Muscle of leg (tissue), 11 donors: ENCODE results near the gene COL9A3. TPM values are rescaled to one million over a fixed set of nuclear protein-coding genes. Genes with fewer than 3 reads are reported as not detected.

Experiments
- DNase-seq: peaks from one replicate; pipeline ENCODE4 v3.0.0; 2013
- H3K27ac ChIP-seq: one replicate; pipeline ENCODE4 v1.5.1; 2013; ENCODE audit warnings: mild to moderate bottlenecking, low read length, control low read depth
- H3K27me3 ChIP-seq: one replicate; pipeline ENCODE4 v1.6.1; 2013; ENCODE audit warnings: low read length; ENCODE audit not compliant: control insufficient read depth, insufficient read depth
- H3K36me3 ChIP-seq: one replicate; pipeline ENCODE4 v1.6.1; 2013; ENCODE audit warnings: low read length; ENCODE audit not compliant: control insufficient read depth, insufficient read depth
- H3K4me1 ChIP-seq: one replicate; pipeline ENCODE4 v1.6.1; 2013; ENCODE audit warnings: low read length; ENCODE audit not compliant: control insufficient read depth, insufficient read depth
- H3K4me3 ChIP-seq: one replicate; pipeline ENCODE4 v1.5.1; 2013; ENCODE audit warnings: low read length, control low read depth
- H3K9me3 ChIP-seq: replicated peaks from 2 replicates; pipeline ENCODE4 v1.6.1; 2013; ENCODE audit warnings: low read depth, low read length; ENCODE audit not compliant: control insufficient read depth
- WGBS: methylation state at CpG from one replicate; pipeline ENCODE4 v1.1.5; 2013; ENCODE audit warnings: missing lambda C conversion rate; ENCODE audit not compliant: insufficient coverage; 5-methylcytosine and 5-hydroxymethylcytosine counted together
- polyA plus RNA-seq, 8 donors: library from polyadenylated mRNA; unstranded; fragments of 120-200 nt; gene quantifications; one replicate each; pipeline versions ENCODE4 v1.2.1 to v1.2.3, GENCODE V29; 2013; ENCODE audit warnings: inconsistent platforms in 1 of 8, low replicate concordance in 1 of 8; ENCODE audit not compliant: insufficient read length in 8 of 8, insufficient read depth in 1 of 8
- total RNA-seq: library from RNA; stranded (reverse); fragments of 120-200 nt; gene quantifications from one replicate; pipeline ENCODE4 v1.2.4, GENCODE V29; 2013

The COL9A3 gene
- total and polyA plus RNA-seq, 9 donors = 6.4 to 43.5 (median 14.2) TPM

GRCh38 chr20:62856931-62857619 is 40.2 kb downstream of the COL9A3 start:
- Histone ChIP-seq H3K27ac (no peak overlapping the region), H3K36me3 (peaks cover 30% of the 10 kb centered on the region), H3K4me3 (no peak overlapping the region), H3K4me1 (peaks cover 11% of the 10 kb centered on the region), H3K27me3 (peaks cover 6% of the 10 kb centered on the region), H3K9me3 (no peaks in the 10 kb centered on the region)
- 92% methylated on average over 23 of the region's 25 CpGs for WGBS
- no peak for DNase-seq

- no peak overlapping the region for H3K27ac ChIP-seq
- H3K36me3 ChIP-seq = peaks cover 20% of the 10 kb centered on the region
- no peaks in the 10 kb centered on the region for H3K9me3 ChIP-seq
- 90% methylated on average over 11 of the region's 23 CpGs for WGBS
- no peak overlapping the region for H3K4me3 ChIP-seq
- H3K27me3 ChIP-seq = peaks cover 6% of the 10 kb centered on the region
- DNase-seq = no peak
- H3K4me1 ChIP-seq = peaks cover 14% of the 10 kb centered on the region
Observed at GRCh38 chr20:62858058-62858830, 41.4 kb downstream of the COL9A3 start.

- H3K9me3 ChIP-seq = no peaks in the 10 kb centered on the region
- no peak overlapping the region for H3K4me3 ChIP-seq
- DNase-seq = no peak
- WGBS = 89% methylated on average over 9 of the region's 12 CpGs
- peaks cover 6% of the 10 kb centered on the region for H3K27me3 ChIP-seq
- no peak overlapping the region for H3K27ac ChIP-seq
- peaks cover 14% of the 10 kb centered on the region for H3K4me1 ChIP-seq
- peaks cover 13% of the 10 kb centered on the region for H3K36me3 ChIP-seq
Observed at GRCh38 chr20:62859721-62860120, 42.9 kb downstream of the COL9A3 start.

- WGBS = 5% methylated on average over 20 of the region's 24 CpGs
- Histone ChIP-seq H3K36me3 (peaks cover 13% of the 10 kb centered on the region), H3K27me3 (peaks cover 6% of the 10 kb centered on the region), H3K4me3 (peak overlapping the region; percentile 44), H3K9me3 (no peaks in the 10 kb centered on the region), H3K4me1 (peaks cover 14% of the 10 kb centered on the region), H3K27ac (peak overlapping the region; percentile 22)
- DNase-seq = peak; percentile 60
Observed at GRCh38 chr20:62860391-62860923, 43.6 kb downstream of the COL9A3 start.

- Histone ChIP-seq H3K4me3 (peak overlapping the region; percentile 44), H3K4me1 (peaks cover 14% of the 10 kb centered on the region), H3K27ac (no peak overlapping the region), H3K27me3 (peaks cover 6% of the 10 kb centered on the region), H3K36me3 (peaks cover 13% of the 10 kb centered on the region), H3K9me3 (no peaks in the 10 kb centered on the region)
- WGBS = under 1% methylated on average over 129 of the region's 129 CpGs
- peak; percentile 47 for DNase-seq
Observed at GRCh38 chr20:62860924-62861691, 44.3 kb downstream of the COL9A3 start.

GRCh38 chr20:62861726-62862336 is 45.0 kb downstream of the COL9A3 start, which contains the start of gene TCFL5:
TSS of gene TCFL5 (minus strand) at chr20:62861822. CDS start at chr20:62861670, 152 bp downstream.
- DNase-seq = peak; percentile 86
- Histone ChIP-seq H3K27ac (peak within 1 kb of the TSS; percentile 69), H3K9me3 (no peaks in the 10 kb centered on the region), H3K4me1 (peaks cover 14% of the 10 kb centered on the region), H3K4me3 (peak within 1 kb of the TSS; percentile 44), H3K27me3 (peaks cover 6% of the 10 kb centered on the region), H3K36me3 (peaks cover 10% of the 10 kb centered on the region)
- WGBS = 11% methylated on average over 29 of the region's 70 CpGs

- Histone ChIP-seq H3K4me1 (peaks cover 11% of the 10 kb centered on the region), H3K27me3 (peaks cover 6% of the 10 kb centered on the region), H3K36me3 (peaks cover under 1% of the 10 kb centered on the region), H3K4me3 (no peak overlapping the region), H3K27ac (no peak overlapping the region), H3K9me3 (no peaks in the 10 kb centered on the region)
- no peak for DNase-seq
- no CpG with 5 or more reads among the region's 7 CpGs for WGBS
Observed at GRCh38 chr20:62864207-62864606, 47.4 kb downstream of the COL9A3 start.

GRCh38 chr20:62872184-62872847 is 55.5 kb downstream of the COL9A3 start:
- DNase-seq = no peak
- Histone ChIP-seq H3K4me3 (no peak overlapping the region), H3K4me1 (peaks cover 20% of the 10 kb centered on the region), H3K36me3 (no peaks in the 10 kb centered on the region), H3K9me3 (peaks cover 3% of the 10 kb centered on the region), H3K27ac (no peak overlapping the region), H3K27me3 (no peaks in the 10 kb centered on the region)
- WGBS = 80% methylated on average over 12 of the region's 18 CpGs

- Histone ChIP-seq H3K27me3 (no peaks in the 10 kb centered on the region), H3K27ac (no peak overlapping the region), H3K9me3 (peaks cover 3% of the 10 kb centered on the region), H3K4me1 (peaks cover 23% of the 10 kb centered on the region), H3K36me3 (no peaks in the 10 kb centered on the region), H3K4me3 (no peak overlapping the region)
- DNase-seq = no peak
- WGBS = 76% methylated on average over 4 of the region's 6 CpGs
Observed at GRCh38 chr20:62872862-62873261, 56.0 kb downstream of the COL9A3 start.
